GM12878 (cell line): ENCODE measurements around the gene INAFM1.

Source experiments
- CBFB ChIP-seq: IDR thresholded peaks from 2 replicates; pipeline ENCODE4 v1.6.1; 2016; ENCODE audit warnings: antibody characterized with exemption, low read depth
- CBX3 ChIP-seq: fragments of 200-600 bp; sonication (generic); IDR thresholded peaks from 2 replicates; pipeline ENCODE4 v1.6.1; 2016; ENCODE audit warnings: low read depth, borderline replicate concordance
- EP300 ChIP-seq, 2 experiments: fragments of 150-350 bp in 1 of 2; IDR thresholded peaks; 2 replicates each; pipeline ENCODE4 v1.6.1; 2011 to 2012; ENCODE audit warnings: low read depth in 2 of 2, low read length in 2 of 2, borderline replicate concordance in 1 of 2, improper control_type of control experiment in 1 of 2, inconsistent platforms in 1 of 2; ENCODE audit not compliant: control insufficient read depth in 1 of 2
- EZH2 ChIP-seq: IDR thresholded peaks from 2 replicates; pipeline ENCODE4 v1.6.1; 2012; ENCODE audit warnings: low read depth, mild to moderate bottlenecking, control low read depth, inconsistent platforms, low read length, borderline replicate concordance; ENCODE audit not compliant: control insufficient read depth
- IKZF1 ChIP-seq: fragments of 450-650 bp; conservative IDR thresholded peaks from 2 replicates; pipeline ENCODE4 v1.6.1; 2017; ENCODE audit warnings: antibody characterized with exemption, mild to moderate bottlenecking
- JUND ChIP-seq: IDR thresholded peaks from 2 replicates; pipeline ENCODE4 v1.6.1; 2012; ENCODE audit warnings: low read depth, mild to moderate bottlenecking, low read length, improper control_type of control experiment, moderate library complexity
- NFYB ChIP-seq: IDR thresholded peaks from 2 replicates; pipeline ENCODE4 v1.6.1; 2011; ENCODE audit warnings: low read depth, mild to moderate bottlenecking, low read length, improper control_type of control experiment, moderate library complexity; ENCODE audit not compliant: insufficient read depth
- POLR2A ChIP-seq: IDR thresholded peaks from 2 replicates; pipeline ENCODE4 v1.6.1; 2011; ENCODE audit warnings: low read depth, mild to moderate bottlenecking, low read length
- RFX5 ChIP-seq: IDR thresholded peaks from 2 replicates; pipeline ENCODE4 v1.6.1; 2011; ENCODE audit warnings: low read depth, low read length, improper control_type of control experiment
- TF ChIP-seq, protein P1 (sequence below), 3 experiments: IDR thresholded peaks in 2 of 3; conservative IDR thresholded peaks in 1 of 3; 2 replicates each; pipeline ENCODE4 v1.5.1; 2011; ENCODE audit warnings: low read depth in 3 of 3, low read length in 3 of 3, mild to moderate bottlenecking in 3 of 3, control low read depth in 2 of 3, moderate library complexity in 2 of 3, inconsistent platforms in 1 of 3, mixed read lengths in 1 of 3; ENCODE audit not compliant: control insufficient read depth in 2 of 3, insufficient read depth in 1 of 3; ENCODE audit errors: extremely low read depth in 1 of 3

DNA sequence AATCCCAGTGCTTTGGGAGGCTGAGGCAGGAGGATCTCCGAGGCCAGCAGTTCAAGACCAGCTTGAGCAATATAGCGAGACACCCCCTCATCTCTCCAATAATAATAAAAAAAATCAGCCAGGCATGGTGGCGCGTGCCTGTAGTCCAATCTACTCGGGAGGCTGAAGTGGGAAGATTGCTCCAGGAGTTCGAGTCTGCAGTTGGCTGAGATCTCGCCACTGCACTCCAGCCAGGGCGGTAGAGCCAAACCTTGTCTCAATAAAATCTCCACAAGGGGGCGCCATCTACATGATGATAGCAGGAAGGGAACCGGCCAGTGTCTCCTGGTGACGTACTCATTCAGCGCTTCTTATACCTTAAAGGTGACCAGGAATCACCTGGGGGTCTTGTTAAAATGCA lies 21.4 kb downstream of the INAFM1 start:
- no peak for TF ChIP-seq IKZF1
- no peak for TF ChIP-seq CBX3
- no peak for TF ChIP-seq POLR2A
- no peak for TF ChIP-seq CBFB
- no peak for TF ChIP-seq RFX5
- no peak for TF ChIP-seq EZH2
- TF ChIP-seq EP300 (IDR thresholded peaks at IDR 0.05; ENCODE audit: borderline replicate concordance in 1 of 2, control insufficient read depth in 1 of 2, low read depth in 2 of 2, low read length in 2 of 2): no peak
- TF ChIP-seq, protein P1, sequence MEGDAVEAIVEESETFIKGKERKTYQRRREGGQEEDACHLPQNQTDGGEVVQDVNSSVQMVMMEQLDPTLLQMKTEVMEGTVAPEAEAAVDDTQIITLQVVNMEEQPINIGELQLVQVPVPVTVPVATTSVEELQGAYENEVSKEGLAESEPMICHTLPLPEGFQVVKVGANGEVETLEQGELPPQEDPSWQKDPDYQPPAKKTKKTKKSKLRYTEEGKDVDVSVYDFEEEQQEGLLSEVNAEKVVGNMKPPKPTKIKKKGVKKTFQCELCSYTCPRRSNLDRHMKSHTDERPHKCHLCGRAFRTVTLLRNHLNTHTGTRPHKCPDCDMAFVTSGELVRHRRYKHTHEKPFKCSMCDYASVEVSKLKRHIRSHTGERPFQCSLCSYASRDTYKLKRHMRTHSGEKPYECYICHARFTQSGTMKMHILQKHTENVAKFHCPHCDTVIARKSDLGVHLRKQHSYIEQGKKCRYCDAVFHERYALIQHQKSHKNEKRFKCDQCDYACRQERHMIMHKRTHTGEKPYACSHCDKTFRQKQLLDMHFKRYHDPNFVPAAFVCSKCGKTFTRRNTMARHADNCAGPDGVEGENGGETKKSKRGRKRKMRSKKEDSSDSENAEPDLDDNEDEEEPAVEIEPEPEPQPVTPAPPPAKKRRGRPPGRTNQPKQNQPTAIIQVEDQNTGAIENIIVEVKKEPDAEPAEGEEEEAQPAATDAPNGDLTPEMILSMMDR (IDR thresholded peaks at IDR 0.05 in 2 of 3, conservative IDR thresholded peaks at IDR 0.05 in 1 of 3; ENCODE audit: control insufficient read depth in 2 of 3, extremely low read depth in 1 of 3, insufficient read depth in 1 of 3, low read depth in 3 of 3, low read length in 3 of 3): peak; percentile 66 to 86 (median 69)
- no peak for TF ChIP-seq NFYB
- no peak for TF ChIP-seq JUND
